ENCODE results near the gene TTLL12. TPM values are rescaled to one million over a fixed set of nuclear protein-coding genes. Genes with fewer than 3 reads are reported as not detected.

Gene TTLL12
- total and polyA plus RNA-seq, 2 experiments from 2014 or later, result 46.7 to 147 TPM

DNA sequence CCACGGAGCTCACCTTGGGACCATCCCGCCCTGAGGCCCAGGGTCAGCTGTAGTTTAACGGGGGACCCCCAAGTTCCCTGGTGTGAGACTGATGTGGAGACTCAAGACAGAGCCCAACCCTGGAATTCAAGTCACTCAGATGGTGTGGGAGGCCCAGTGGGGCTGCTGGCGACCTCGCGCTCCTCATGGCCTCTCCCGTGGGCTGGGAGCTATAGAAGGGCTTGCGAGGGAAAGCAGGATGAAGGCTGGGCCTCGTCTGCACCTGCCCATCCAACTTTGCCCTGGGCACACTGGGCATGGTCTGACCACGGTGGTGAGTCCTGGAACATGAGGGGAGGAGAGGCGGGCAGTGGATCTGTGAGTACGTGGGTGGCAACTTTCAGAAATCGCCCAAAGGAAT, 13.6 kb upstream of the TTLL12 start:
- H3K9me2 ChIP-seq (ENCODE audit: insufficient read depth), result no peaks in the 10 kb centered on the region
- Mint-ChIP-seq H3K9me3 (no peaks in the 10 kb centered on the region; the same call in 2 of the 3 replicates), H3K27ac (no peak overlapping the region), H3K4me3 (no peak overlapping the region), H3K27me3 (ENCODE audit: insufficient read depth, low read depth, poor library complexity) (peaks cover 11% of the 10 kb centered on the region), H3K36me3 (ENCODE audit: low read depth) (no peaks in the 10 kb centered on the region), H3K4me1 (peaks cover 12% of the 10 kb centered on the region)
- DNase-seq (ENCODE audit: low spot score) (no peak), ATAC-seq (no peak)
- H3K4me1 ChIP-seq (ENCODE audit: insufficient read depth), result peaks cover 3% of the 10 kb centered on the region; the same call in 1 of the 2 replicates
- no peak overlapping the region for H3K27ac ChIP-seq (ENCODE audit: low read depth)
- TF ChIP-seq, protein P1, sequence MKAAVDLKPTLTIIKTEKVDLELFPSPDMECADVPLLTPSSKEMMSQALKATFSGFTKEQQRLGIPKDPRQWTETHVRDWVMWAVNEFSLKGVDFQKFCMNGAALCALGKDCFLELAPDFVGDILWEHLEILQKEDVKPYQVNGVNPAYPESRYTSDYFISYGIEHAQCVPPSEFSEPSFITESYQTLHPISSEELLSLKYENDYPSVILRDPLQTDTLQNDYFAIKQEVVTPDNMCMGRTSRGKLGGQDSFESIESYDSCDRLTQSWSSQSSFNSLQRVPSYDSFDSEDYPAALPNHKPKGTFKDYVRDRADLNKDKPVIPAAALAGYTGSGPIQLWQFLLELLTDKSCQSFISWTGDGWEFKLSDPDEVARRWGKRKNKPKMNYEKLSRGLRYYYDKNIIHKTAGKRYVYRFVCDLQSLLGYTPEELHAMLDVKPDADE (IDR thresholded peaks at IDR 0.05), result no peak
- TF ChIP-seq CREB1 (CRISPR knock-in tag; IDR thresholded peaks at IDR 0.05; ENCODE audit: low read depth) (no peak), ZNF331 (CRISPR knock-in tag; IDR thresholded peaks at IDR 0.05; ENCODE audit: low read depth) (no peak), ZNF114 (CRISPR knock-in tag; IDR thresholded peaks at IDR 0.05) (no peak), EZH2phosphoT487 (IDR thresholded peaks at IDR 0.05; ENCODE audit: unreplicated experiment) (no peak), STAT1 (IDR thresholded peaks at IDR 0.05; ENCODE audit: unreplicated experiment) (no peak), JUNB (IDR thresholded peaks at IDR 0.05; ENCODE audit: unreplicated experiment) (no peak), POLR2AphosphoS5 (IDR thresholded peaks at IDR 0.05; ENCODE audit: low read depth) (no peak), NANOG (IDR thresholded peaks at IDR 0.05; ENCODE audit: borderline replicate concordance) (no peak), EZH2 (IDR thresholded peaks at IDR 0.05; ENCODE audit: low read depth, unreplicated experiment) (no peak)
- TF ChIP-seq, protein P2, sequence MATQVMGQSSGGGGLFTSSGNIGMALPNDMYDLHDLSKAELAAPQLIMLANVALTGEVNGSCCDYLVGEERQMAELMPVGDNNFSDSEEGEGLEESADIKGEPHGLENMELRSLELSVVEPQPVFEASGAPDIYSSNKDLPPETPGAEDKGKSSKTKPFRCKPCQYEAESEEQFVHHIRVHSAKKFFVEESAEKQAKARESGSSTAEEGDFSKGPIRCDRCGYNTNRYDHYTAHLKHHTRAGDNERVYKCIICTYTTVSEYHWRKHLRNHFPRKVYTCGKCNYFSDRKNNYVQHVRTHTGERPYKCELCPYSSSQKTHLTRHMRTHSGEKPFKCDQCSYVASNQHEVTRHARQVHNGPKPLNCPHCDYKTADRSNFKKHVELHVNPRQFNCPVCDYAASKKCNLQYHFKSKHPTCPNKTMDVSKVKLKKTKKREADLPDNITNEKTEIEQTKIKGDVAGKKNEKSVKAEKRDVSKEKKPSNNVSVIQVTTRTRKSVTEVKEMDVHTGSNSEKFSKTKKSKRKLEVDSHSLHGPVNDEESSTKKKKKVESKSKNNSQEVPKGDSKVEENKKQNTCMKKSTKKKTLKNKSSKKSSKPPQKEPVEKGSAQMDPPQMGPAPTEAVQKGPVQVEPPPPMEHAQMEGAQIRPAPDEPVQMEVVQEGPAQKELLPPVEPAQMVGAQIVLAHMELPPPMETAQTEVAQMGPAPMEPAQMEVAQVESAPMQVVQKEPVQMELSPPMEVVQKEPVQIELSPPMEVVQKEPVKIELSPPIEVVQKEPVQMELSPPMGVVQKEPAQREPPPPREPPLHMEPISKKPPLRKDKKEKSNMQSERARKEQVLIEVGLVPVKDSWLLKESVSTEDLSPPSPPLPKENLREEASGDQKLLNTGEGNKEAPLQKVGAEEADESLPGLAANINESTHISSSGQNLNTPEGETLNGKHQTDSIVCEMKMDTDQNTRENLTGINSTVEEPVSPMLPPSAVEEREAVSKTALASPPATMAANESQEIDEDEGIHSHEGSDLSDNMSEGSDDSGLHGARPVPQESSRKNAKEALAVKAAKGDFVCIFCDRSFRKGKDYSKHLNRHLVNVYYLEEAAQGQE (IDR thresholded peaks at IDR 0.05; ENCODE audit: unreplicated experiment), result no peak
- TF ChIP-seq, protein P3, sequence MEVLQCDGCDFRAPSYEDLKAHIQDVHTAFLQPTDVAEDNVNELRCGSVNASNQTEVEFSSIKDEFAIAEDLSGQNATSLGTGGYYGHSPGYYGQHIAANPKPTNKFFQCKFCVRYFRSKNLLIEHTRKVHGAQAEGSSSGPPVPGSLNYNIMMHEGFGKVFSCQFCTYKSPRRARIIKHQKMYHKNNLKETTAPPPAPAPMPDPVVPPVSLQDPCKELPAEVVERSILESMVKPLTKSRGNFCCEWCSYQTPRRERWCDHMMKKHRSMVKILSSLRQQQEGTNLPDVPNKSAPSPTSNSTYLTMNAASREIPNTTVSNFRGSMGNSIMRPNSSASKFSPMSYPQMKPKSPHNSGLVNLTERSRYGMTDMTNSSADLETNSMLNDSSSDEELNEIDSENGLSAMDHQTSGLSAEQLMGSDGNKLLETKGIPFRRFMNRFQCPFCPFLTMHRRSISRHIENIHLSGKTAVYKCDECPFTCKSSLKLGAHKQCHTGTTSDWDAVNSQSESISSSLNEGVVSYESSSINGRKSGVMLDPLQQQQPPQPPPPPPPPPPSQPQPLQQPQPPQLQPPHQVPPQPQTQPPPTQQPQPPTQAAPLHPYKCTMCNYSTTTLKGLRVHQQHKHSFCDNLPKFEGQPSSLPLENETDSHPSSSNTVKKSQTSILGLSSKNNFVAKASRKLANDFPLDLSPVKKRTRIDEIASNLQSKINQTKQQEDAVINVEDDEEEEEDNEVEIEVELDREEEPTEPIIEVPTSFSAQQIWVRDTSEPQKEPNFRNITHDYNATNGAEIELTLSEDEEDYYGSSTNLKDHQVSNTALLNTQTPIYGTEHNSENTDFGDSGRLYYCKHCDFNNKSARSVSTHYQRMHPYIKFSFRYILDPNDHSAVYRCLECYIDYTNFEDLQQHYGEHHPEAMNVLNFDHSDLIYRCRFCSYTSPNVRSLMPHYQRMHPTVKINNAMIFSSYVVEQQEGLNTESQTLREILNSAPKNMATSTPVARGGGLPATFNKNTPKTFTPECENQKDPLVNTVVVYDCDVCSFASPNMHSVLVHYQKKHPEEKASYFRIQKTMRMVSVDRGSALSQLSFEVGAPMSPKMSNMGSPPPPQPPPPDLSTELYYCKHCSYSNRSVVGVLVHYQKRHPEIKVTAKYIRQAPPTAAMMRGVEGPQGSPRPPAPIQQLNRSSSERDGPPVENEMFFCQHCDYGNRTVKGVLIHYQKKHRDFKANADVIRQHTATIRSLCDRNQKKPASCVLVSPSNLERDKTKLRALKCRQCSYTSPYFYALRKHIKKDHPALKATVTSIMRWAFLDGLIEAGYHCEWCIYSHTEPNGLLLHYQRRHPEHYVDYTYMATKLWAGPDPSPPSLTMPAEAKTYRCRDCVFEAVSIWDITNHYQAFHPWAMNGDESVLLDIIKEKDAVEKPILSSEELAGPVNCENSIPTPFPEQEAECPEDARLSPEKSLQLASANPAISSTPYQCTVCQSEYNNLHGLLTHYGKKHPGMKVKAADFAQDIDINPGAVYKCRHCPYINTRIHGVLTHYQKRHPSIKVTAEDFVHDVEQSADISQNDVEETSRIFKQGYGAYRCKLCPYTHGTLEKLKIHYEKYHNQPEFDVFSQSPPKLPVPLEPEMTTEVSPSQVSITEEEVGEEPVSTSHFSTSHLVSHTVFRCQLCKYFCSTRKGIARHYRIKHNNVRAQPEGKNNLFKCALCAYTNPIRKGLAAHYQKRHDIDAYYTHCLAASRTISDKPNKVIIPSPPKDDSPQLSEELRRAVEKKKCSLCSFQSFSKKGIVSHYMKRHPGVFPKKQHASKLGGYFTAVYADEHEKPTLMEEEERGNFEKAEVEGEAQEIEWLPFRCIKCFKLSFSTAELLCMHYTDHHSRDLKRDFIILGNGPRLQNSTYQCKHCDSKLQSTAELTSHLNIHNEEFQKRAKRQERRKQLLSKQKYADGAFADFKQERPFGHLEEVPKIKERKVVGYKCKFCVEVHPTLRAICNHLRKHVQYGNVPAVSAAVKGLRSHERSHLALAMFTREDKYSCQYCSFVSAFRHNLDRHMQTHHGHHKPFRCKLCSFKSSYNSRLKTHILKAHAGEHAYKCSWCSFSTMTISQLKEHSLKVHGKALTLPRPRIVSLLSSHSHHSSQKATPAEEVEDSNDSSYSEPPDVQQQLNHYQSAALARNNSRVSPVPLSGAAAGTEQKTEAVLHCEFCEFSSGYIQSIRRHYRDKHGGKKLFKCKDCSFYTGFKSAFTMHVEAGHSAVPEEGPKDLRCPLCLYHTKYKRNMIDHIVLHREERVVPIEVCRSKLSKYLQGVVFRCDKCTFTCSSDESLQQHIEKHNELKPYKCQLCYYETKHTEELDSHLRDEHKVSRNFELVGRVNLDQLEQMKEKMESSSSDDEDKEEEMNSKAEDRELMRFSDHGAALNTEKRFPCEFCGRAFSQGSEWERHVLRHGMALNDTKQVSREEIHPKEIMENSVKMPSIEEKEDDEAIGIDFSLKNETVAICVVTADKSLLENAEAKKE (CRISPR knock-in tag; IDR thresholded peaks at IDR 0.05), result no peak
- TF ChIP-seq, protein P4, sequence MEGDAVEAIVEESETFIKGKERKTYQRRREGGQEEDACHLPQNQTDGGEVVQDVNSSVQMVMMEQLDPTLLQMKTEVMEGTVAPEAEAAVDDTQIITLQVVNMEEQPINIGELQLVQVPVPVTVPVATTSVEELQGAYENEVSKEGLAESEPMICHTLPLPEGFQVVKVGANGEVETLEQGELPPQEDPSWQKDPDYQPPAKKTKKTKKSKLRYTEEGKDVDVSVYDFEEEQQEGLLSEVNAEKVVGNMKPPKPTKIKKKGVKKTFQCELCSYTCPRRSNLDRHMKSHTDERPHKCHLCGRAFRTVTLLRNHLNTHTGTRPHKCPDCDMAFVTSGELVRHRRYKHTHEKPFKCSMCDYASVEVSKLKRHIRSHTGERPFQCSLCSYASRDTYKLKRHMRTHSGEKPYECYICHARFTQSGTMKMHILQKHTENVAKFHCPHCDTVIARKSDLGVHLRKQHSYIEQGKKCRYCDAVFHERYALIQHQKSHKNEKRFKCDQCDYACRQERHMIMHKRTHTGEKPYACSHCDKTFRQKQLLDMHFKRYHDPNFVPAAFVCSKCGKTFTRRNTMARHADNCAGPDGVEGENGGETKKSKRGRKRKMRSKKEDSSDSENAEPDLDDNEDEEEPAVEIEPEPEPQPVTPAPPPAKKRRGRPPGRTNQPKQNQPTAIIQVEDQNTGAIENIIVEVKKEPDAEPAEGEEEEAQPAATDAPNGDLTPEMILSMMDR (conservative IDR thresholded peaks at IDR 0.05; ENCODE audit: low read depth in 2 of 2), result no peak
- H3F3A ChIP-seq (replicated peaks; ENCODE audit: low read depth), result 0 out of 2 replicates have a peak, but pooled peaks cover 4% of the 10 kb centered on the region
- no peaks in the 10 kb centered on the region for H4K20me1 ChIP-seq (replicated peaks; ENCODE audit: insufficient read depth)
- no peaks in the 10 kb centered on the region for H3K36me3 ChIP-seq (ENCODE audit: insufficient read depth)
- no peak overlapping the region for H3K4me2 ChIP-seq
- H2AFZ ChIP-seq, result no peak overlapping the region
- no peaks in the 10 kb centered on the region for H3K79me2 ChIP-seq (replicated peaks; ENCODE audit: insufficient read depth)
- no peak overlapping the region for H3K4me3 ChIP-seq
- H3K27me3 ChIP-seq (ENCODE audit: insufficient read depth), result no peaks in the 10 kb centered on the region

Measured in GM23338 (cell line).